Cerebellar nuclear complex (tissue), 1 donor: ENCODE results near the gene HYI.
"Not testable (repeated sequence)": the region's sequence is repeated elsewhere in the genome, so short reads cannot be mapped to it uniquely, and the experiment has no call there.

Experiments
- DNase-seq, 2 experiments: peaks; one replicate each; lab custom pipeline; 2025; lab: John Stamatoyannopoulos, UW

HYI gene, protein sequence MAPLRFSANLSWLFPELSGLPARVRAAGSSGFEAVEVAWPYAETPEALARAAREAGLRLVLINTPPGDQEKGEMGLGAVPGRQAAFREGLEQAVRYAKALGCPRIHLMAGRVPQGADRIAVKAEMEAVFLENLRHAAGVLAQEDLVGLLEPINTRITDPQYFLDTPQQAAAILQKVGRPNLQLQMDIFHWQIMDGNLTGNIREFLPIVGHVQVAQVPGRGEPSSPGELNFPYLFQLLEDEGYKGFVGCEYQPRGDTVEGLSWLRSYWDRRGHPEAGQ

DNA sequence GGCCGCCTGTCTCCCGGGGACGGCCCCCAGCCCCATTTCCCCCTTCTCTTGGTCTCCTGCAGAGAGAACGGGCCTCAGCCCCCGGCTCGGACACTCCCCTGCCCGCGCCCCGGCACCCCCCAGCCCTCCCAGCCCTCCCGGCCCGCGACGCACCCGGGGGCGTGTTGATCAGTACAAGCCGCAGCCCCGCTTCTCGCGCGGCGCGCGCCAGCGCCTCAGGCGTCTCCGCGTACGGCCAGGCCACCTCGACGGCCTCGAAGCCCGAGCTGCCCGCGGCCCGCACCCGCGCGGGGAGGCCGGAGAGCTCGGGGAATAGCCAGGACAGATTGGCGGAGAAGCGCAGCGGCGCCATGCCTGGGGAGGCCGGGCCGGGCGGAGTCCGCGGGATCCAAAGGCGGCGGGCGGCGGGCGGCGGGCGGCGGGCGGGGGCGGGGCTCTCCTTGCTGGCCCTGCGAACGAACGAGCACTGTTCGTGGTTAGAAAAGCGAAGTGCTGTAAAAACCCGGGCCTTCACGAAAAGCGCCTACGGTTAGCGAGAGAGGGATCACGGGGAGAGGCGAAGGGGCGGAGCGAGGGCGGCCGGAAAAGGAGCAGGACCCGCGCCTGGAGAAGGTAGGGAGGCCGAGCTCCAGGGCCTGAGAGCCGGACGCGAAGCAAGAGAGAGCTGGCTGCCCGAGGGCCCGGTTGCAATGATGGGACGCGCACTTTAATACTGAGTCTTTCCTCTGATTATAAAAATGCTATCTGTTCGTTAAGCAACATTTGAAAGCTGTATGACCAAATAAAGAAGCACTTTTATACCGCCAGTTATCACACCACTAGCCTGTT, at the start of gene HYI:
Gene HYI (minus strand): TSS at position 490 of the 828 bp plus-strand sequence. CDS start 138 bp downstream, at position 352.
- peak in 1 of 2 experiments; percentile 64 for DNase-seq

DNA sequence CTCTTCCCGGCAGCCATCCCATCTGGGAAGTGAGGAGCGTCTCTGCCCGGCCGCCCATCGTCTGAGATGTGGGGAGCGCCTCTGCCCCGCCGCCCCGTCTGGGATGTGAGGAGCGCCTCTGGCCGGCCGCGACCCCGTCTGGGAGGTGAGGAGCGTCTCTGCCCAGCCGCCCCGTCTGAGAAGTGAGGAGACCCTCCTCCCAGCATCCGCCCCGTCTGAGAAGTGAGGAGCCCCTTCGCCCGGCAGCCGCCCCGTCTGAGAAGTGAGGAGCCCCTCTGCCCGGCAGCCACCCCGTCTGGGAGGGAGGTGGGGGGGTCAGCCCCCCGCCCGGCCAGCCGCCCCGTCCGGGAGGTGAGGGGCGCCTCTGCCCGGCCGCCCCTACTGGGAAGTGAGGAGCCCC, 48.1 kb upstream of the HYI start:
- DNase-seq: not testable (repeated sequence)

DNA sequence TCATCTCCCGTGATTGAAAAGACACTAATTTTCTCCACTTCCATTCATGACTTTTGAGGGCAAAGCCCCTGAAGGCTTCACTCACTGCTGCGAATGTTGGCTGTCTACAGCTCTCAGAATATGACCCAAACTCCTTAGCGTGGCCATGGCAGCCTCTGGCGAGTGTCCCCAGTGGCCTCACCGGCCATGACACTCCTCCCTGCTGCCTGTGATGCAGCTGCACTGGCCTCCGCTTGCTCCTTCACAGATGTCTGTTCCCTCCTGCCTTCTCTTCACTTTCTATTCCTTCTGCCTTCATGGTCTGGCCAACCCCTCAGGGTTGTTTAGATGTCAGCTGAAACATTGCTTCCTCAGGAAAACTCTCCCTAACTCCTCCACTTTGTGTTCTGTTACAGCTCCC, 46.2 kb upstream of the HYI start:
- no peak for DNase-seq

DNA sequence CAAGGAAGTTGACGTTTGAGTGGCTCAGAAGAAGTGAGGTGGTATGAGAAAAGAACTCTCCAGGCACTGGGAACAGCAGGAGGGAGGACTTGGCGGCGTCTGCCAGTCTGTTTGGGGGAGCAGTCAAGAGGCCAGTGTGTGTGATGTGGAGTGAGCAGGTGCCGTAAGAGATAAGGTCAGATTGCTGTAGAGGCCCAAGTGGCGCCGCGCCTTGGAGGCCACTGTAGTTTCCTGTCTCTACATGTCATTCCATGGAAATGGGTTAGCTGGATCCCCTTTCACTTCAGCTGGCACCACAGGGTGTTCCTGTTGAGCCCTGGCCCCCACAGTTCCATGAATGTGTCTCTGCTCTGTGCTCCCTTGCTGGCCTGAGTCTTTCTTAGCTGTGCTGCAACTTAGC, 41.5 kb upstream of the HYI start:
- DNase-seq: no peak

DNA sequence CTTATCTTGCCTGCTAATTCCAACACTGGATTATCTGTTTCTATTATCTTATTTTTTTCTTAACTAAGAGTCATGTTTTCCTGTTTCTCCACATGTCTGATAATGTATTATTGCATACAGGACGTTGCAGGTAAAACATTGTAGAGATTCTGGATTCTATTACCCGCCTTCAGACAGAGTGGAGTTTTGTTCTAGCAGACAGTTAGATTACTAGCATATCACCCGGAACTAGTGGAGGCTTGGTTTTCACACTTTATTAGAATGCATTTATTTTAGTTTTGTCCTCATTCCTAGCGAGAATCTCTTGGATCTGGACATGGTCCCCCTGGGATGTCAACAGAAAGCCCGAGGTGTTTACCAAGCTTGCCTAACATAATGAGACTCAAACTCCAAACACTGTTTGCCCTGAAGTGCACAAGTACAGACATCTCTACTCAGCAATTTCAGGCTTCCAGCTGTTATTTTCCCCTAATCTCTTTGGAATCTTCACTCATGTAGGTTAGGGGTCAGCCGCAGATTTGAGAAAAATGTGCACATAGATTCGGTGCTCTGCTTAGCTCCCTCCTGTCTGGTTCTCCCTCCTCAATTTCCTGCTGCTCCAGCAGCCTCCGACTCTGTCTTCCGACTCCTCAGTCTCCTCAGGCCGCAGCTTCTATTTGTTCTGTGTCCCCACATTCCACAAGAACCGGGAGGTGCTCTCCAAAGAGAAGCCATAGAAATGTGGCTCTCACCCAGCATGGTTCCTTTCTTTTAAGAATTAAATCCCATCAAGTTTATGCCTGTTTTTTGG, 40.1 kb upstream of the HYI start:
- DNase-seq: no peak

DNA sequence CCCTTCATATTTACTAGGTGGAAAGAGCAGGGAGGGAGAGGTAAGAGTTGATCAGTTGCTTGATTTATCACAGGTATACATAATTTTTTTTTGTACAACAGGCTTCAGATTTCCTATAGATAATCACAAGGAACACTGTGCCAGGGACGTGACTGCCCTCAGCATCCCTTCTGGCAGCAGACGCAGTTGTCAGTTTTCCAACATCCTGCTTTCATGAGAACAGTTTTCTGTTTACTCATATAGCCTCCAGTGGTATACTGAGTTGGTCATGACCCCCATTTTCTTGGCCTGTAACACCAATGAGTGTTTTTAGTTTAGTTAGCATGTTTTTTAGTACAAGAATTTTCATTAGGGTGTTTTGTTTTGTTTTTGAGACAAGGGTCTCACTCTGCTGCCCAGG, 39.1 kb upstream of the HYI start:
- no peak for DNase-seq

DNA sequence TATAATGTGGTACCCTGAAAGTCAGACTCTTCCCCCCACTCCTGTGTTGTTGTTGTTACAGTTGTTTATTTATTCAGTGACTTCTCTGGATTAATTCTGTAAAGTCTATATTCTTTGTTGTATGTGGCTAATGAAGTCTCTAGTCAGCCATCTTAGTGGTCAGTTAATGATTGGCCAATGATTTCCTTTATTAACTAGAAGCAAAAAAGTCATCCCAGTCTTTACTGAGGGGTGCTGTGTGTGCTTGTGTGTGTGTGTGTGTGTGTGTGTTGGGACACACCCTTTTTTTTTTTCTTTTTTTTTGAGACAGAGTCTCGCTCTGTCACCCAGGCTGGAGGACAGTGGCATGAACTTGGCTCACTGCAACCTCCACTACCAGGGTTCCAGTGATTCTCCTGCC, 37.3 kb upstream of the HYI start:
- DNase-seq: no peak

DNA sequence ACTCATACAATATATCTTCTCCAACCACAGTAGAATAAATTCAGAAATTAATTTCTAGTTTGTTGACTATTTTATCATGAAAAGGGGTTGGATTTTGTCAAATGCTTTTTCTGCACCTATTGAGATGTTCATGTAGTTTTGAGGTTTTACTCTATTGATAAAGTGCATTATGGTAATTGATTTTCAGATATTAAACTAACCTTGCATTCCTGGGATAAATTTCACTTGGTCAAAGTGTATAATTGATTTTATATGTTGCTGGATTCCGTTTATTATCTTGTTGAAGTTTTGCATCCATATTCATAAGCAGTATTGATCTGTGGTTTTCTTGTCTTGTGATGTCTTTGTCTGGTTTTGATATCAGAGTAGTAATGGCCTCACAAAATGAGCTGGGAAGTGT, 34.4 kb upstream of the HYI start:
- DNase-seq: no peak

DNA sequence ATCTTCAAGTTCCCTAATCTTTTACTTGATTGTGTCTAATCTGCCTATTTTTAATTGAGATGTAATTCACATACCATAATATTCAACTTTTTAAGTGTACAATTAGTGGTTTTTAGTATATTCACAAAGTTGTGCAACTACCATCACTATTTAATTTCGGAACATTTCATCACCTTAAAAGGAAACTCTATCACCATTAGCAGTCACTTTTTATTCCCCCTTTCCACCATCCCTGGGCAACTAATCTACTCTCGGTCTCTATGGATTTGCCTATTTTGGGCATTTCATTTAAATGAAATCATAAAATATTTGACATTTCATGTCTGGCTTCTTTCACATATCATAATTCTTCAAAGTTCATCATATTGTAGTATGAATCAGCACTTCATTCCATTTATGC, 30.6 kb upstream of the HYI start:
- DNase-seq: no peak

DNA sequence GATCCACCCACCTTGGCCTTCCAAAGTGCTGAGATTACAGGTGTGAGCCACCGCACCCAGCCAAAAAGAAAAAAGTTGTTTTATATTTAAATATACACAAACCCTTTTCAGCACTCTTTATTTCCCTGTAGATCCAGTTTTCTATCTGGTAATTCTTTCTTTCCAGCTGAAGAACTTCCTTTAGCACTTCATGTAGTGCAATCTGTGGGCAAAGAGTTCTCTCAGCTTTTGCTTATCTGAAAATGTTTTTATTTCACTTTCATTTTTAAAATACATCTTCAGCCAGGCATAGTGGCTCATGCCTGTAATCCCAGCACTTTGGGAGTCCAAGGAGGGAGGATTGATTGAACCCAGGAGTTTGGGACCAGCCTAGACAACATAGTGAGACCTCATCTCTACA, 28.5 kb upstream of the HYI start:
- no peak for DNase-seq

DNA sequence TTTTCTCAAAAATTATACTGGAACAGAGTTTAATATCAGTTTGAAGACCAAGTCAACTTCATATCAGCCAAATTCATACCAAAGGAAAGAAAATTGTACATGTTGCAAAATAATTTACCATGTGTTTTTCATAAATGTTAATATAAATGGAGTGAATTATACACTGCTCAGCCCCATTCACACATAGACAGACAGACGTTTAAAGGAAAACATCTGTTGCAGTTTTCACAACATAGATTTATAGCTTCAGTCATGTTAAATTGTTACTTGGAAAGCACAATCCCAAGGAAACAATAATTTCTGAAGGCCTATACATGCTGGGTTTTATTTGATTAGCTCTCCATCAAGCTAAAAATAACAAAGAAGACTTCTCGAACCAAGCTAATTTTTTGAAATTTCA, 27.8 kb upstream of the HYI start:
- DNase-seq: no peak

DNA sequence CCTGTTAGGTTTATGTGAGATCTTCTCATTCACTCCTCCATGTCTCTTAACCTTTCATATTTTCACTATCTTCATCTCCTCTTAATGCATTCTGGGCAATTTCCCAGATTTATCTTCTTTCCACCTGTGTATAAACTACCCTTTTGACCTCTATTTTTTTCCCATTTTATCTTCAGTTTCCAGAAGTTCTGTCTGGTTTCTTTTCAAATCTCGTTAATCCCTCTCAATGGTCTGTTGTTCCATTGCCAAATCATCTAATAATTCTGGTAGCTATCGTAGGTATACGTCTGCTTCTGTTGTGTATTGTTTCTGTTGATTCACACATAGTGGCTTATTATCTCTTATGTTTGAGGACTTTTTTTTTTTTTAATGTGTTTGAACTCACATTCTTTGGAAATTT, 25.7 kb upstream of the HYI start:
- no peak for DNase-seq

DNA sequence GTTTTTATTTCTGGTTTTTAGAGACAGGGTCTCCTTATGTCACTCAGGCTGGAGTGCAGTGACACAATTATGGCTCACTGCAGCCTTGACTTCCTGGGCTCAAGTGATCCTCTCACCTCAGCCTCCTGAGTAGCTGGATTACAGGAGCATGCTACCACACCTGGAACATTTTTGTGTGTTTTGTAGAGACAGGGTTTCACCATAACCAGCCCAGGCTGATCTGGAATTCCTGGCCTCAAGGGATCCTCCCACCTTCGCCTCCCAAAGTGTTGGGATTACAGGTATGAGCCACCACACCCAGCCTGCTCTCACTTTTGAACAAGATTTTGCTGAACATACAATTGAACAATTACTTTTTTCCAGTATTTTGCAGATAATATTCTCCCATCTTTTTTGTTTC, 24.0 kb upstream of the HYI start:
- DNase-seq: no peak

DNA sequence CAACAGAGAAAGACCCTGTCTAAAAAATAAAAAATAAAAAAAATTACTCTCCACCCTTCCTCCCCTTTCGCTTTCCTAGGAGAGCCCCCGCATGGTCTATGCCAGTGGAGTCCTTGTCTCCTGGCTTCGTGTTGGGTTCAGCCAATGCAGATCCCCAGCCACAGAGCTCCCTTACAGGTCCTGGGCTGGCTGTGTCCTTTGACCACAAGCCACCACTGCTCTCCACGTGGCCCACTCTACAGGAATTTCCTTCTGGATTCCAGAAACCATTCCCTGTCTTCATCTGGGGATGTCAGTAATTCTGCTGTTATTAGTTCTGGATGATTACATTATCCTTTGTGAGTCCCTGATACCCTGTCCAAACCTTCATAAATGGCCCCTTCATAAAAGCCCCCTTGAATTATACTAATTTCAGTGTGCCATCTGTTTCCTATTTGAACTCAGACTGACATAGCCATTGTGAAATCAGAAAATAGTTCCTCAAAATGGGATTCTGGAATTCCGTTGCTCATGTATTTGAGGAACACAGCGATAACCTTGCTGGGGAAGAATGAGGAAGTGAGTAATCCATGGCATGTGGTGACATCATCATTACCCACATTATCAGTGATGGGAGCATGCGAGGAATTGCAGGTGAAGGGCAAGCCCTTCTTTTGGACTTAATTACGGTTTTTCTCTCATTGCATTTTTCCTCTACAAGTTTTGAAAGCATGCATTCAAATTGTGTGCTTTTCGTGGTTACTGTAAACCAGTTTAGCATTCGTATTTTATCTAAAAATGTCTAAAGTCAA, 22.1 kb upstream of the HYI start:
- DNase-seq: not testable (repeated sequence)

DNA sequence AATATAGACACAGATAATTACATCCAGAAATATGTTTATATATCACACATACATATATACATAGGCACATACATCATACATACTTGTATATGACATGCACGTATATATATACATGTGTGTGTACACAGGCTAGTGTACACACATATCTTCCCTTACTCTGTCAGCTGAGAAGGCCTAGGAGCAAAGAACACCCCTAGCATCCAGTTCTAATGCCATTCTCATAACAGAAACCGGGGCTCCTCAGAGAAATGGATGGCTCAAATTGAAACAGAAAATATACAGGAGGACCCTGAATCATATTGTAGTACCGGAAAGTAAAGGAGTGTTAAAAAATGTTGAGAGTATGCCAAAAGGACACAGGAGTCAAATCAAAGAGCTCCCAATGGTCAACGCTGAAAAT, 19.7 kb upstream of the HYI start:
- no peak for DNase-seq

DNA sequence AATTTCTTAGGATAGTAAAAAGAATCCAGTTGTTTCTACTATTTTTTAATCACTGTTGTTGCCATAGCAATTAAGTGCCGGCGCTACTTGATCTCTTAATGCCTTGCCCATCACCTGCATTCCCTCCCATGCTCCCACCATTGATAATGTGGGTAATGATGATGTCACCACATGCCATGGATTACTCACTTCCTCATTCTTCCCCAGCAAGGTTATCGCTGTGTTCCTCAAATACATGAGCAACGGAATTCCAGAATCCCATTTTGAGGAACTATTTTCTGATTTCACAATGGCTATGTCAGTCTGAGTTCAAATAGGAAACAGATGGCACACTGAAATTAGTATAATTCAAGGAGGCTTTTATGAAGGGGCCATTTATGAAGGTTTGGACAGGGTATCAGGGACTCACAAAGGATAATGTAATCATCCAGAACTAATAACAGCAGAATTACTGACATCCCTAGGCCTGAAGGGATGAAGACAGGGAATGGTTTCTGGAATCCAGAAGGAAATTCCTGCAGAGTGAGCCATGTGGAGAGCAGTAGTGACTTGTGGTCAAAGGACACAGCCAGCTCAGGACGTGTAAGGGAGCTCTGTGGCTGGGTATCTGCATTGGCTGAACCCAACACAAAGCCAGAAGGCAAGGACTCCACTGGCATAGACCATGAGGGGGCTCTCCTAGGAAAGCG, 18.9 kb upstream of the HYI start:
- DNase-seq: not testable (repeated sequence)

DNA sequence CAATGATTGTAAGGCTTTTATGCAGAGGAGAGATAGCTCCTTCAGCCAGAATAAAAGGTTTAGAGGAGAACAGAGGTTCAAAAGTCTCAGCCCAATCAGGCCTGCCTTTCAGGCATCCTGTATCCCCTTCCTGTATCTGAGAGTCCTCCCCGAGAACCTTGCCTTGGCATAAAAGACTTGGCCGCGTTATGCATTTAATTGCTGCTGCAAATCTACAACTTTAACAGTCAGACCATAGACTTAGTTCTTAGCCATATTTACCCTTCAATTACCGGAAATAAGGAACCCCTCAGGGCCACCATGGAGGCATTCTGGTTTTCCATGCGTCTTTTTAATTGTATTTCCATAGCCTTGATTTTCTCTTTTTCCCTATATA, 18.3 kb upstream of the HYI start:
- DNase-seq: no peak

DNA sequence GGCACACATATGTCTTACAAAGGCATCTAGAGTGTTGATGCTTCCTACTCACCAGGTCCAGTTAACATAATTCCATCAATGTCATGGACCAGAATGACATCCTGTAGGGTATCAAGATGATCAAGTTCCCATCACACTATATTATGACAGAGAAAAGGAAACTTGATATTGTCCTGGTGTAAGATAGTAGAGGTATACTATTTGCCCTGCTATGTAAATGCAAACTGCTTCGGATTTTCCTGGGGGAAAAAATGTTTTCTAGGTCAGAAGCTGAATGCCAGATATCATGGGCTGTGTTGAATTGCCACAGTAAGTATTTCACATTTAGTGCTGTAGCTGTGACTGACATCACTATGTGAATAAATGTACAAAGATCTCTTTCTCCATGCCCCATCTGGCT, 16.2 kb upstream of the HYI start:
- no peak for DNase-seq

DNA sequence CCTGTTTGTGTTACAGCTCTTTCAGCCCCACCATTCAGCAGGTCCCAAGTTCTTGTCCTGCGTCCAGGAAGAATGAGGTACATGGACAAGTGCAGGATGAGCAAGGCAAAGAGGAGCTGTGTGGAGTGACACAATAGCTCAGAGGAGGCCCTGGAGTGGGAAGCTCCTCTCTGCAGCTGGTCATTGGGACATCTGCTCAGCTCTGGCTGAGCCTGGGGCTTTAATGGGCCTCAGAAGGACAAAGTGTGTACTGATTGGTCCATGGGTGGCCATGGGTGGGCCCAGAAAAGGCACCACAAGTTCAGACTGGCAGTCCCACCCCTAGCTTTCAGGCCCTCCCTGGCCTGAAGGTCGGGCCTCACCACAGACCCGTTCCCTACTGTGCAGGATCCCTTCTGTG, 14.7 kb upstream of the HYI start:
- no peak for DNase-seq

DNA sequence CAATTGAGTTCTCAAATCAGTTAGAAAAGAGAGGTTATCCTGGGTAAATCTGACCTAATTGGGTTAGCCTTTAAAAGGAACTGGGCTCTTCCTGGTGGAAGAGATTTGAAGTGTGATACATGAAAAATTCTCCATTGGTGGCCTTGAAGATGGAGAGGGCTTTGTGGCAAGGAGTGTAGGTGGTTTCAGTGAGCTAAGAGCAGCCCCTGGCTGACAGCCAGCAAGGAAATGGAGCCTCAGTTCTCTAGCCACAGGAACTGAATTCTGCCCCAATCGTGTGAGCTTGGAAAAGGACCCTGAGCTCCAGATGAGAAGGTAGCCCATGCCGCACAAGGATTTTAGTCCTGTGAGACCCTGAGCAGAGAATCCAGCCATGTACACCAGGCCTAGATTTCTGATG, 12.7 kb upstream of the HYI start:
- DNase-seq: no peak

DNA sequence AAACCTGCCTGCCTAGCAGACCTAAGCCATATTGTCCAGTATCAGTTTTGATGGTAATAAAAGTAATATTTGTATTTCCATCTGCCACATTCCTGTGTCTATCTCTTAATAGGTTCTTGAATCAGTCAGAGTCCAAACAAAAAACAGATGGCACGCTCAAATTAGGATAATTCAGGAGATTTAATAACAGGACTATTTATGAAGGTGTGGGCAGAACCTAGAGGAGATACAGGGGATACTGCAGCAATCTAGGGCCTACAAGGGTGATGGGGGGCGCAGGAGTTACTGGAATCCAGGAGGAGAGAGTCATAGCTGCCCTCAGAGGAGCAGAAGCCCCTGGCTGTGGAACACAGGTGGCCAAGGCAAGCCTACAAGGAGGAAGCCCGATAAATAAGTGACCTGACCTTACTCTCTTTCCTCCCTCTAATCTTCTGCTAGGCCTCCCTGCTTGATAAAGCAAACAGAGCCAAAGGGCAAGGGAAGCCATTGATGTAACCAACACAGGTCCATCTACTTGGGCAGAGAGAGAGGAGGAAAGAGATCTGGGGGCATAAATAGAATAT, 11.9 kb upstream of the HYI start:
- no peak for DNase-seq
